ENCODE results near the gene TGM1.
"Not testable (repeated sequence)": the region's sequence is repeated elsewhere in the genome, so short reads cannot be mapped to it uniquely, and the experiment has no call there.

The TGM1 gene

GRCh38 chr14:24206260-24207103, 56.5 kb downstream of the TGM1 start:
- no peak for DNase-seq (ENCODE audit: low spot score)

GRCh38 chr14:24204163-24205146, 58.5 kb downstream of the TGM1 start:
- DNase-seq (ENCODE audit: low spot score), result no peak

DNA sequence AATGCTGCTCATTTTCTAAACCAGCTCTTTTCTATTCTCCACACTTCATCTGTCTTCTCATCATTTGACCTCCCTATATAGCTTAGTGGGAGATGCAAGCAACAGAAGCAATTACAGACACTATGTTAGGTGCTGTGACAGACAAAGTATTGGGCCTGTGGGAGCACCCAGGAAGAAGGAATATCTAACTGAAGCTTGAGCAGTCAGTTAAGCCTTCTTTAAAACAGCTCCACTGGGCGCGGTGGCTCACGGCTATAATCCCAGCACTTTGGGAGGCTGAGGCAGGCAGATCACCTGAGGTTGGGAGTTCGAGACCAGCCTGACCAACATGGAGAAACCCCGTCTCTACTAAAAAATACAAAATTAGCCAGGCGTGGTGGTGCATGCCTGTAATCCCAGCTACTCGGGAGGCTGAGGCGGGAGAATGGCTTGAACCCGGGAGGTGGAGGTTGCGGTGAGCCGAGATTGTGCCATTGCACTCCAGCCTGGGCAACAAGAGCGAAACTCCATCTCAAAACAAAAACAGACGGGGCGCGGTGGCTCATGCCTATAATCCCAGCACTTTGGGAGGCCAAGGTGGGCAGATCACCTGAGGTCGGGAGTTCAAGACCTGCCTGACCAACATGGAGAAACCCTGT, 59.6 kb downstream of the TGM1 start:
- not testable (repeated sequence) for DNase-seq (ENCODE audit: low spot score)

- not testable (repeated sequence) for DNase-seq (ENCODE audit: low spot score)
Measured at GRCh38 chr14:24202538-24202937, 60.4 kb downstream of the TGM1 start.

Measured in Ammon's horn (tissue), 1 donor.